Astrocyte of the spinal cord (primary cell): Measurements from ENCODE around the gene ELF4.

Experiments used
- DNase-seq: peaks from one replicate; pipeline ENCODE4 v3.0.0; 2011; ENCODE audit warnings: low read depth, low spot score
- H3K4me3 ChIP-seq: 2 replicates; pipeline ENCODE4 v1.5.1; 2011; ENCODE audit warnings: low read depth, mild to moderate bottlenecking, low read length, moderate library complexity
- in situ Hi-C: cut with HindIII; loops from 2 replicates; pipeline ENCODE4 v1.10.0; 2017; ENCODE audit warnings: low sequenced_read_pairs
- TF ChIP-seq, protein P1 (sequence below): IDR thresholded peaks from 2 replicates; pipeline ENCODE4 v1.5.1; 2012; ENCODE audit warnings: low read depth, mild to moderate bottlenecking, low read length, inconsistent platforms

ELF4 gene

DNA sequence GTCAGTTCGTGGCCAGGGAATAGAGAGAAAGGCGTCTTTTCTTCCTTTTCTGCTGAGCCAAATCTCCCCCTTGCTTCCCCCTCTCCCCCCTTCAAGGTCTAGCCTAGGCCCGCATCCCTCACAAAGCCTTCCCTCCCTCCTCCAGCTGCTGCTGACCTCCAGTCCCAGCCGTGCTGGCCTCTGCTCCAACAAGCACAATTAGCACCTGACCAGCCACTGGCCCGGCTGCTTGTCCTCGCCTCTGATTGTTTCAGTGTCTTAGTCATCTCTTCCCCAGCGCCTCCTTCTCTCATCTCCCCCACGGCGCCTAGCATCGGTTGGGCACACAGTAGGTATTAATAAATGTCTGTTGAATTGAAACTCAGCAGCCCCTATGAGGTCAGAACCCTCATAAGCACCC lies 4.2 kb downstream of the ELF4 start:
- no peak for DNase-seq
- TF ChIP-seq, protein P1, sequence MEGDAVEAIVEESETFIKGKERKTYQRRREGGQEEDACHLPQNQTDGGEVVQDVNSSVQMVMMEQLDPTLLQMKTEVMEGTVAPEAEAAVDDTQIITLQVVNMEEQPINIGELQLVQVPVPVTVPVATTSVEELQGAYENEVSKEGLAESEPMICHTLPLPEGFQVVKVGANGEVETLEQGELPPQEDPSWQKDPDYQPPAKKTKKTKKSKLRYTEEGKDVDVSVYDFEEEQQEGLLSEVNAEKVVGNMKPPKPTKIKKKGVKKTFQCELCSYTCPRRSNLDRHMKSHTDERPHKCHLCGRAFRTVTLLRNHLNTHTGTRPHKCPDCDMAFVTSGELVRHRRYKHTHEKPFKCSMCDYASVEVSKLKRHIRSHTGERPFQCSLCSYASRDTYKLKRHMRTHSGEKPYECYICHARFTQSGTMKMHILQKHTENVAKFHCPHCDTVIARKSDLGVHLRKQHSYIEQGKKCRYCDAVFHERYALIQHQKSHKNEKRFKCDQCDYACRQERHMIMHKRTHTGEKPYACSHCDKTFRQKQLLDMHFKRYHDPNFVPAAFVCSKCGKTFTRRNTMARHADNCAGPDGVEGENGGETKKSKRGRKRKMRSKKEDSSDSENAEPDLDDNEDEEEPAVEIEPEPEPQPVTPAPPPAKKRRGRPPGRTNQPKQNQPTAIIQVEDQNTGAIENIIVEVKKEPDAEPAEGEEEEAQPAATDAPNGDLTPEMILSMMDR, result no peak
- in situ Hi-C loops, result no loop called here
- H3K4me3 ChIP-seq, result no peak overlapping the region

DNA sequence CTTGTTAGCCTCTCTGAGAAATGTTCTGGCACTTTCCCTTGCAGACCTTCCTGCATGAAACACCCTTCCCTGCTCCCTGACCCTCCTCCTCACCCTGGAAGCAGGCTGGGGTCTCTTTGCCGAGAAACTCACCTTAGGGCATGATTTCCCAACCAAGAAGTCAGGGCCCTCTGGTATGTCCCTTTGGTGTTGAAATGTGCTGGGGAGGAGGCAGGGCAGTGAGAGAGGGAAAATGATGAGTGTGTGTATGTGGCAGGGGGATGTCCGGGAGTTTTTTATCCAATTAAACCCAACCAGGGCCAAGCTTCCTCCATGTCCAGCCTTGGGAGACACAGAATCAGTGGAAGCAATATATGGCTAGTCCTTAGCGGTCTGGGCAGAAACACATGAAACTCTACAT lies 5.1 kb downstream of the ELF4 start:
- no peak overlapping the region for H3K4me3 ChIP-seq
- no peak for DNase-seq
- in situ Hi-C loops, result no loop called here
- TF ChIP-seq, protein P1, result no peak

DNA sequence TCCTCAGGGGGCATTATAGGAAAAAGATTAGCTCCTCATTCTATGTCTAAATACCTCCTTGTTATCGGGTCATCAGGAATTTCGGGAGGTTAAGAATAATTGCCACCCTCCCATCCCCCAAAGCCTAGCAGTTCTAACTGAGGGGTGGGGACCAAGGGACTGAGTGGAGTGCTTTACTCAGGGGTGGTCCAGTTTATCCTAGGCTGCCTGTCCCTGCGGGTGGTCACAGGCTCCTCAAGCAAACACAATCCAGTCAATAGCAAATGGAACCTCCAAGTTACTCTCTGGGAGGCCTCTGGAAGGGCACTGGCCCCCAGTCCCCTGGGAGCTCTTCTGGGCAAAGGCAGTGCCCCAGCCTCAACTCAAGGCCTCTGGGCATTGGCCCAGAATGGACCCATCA lies 6.7 kb downstream of the ELF4 start:
- TF ChIP-seq, protein P1, result no peak
- no peak overlapping the region for H3K4me3 ChIP-seq
- DNase-seq, result no peak
- in situ Hi-C loops, result no loop called here

DNA sequence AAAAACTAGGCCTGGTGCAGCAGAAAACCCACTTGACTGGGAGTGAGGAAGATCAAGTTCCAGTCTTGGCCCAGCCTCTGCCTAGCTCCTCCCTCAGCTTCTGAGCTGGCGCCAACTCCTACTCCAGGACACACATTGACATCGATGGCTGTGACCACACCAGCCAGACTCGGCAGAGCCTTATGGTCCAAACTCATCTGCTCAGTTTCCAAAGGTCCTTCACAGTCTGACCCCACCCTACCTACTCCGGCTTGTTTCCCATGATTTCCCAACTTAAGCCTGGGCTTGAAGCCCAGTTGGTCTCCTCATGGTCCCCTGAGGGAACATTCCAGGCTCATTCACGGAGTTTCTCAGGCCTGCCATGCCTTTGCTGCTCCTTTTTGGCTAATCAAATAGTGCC lies 10.1 kb downstream of the ELF4 start:
- H3K4me3 ChIP-seq, result no peak overlapping the region
- in situ Hi-C loops, result no loop called here
- TF ChIP-seq, protein P1, result no peak
- no peak for DNase-seq

DNA sequence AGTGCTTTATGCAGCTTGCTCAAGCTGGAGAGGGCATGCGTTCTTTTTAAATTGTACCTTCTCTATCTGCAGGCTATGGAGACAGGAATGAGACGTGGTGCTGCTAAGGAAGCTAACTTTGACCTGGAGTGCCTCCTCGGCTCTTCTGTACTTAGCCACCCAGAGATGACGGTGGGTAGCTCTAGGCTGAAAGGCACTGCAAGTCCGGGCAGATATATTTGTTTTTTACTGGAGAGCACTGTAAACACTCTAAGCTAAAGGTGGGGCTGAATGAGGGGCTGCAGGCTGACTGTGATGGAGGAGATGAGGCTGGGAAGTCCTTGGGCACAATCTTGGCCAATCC lies 12.1 kb downstream of the ELF4 start:
- no peak for DNase-seq
- TF ChIP-seq, protein P1, result no peak
- H3K4me3 ChIP-seq, result no peak overlapping the region
- in situ Hi-C loops, result no loop called here

DNA sequence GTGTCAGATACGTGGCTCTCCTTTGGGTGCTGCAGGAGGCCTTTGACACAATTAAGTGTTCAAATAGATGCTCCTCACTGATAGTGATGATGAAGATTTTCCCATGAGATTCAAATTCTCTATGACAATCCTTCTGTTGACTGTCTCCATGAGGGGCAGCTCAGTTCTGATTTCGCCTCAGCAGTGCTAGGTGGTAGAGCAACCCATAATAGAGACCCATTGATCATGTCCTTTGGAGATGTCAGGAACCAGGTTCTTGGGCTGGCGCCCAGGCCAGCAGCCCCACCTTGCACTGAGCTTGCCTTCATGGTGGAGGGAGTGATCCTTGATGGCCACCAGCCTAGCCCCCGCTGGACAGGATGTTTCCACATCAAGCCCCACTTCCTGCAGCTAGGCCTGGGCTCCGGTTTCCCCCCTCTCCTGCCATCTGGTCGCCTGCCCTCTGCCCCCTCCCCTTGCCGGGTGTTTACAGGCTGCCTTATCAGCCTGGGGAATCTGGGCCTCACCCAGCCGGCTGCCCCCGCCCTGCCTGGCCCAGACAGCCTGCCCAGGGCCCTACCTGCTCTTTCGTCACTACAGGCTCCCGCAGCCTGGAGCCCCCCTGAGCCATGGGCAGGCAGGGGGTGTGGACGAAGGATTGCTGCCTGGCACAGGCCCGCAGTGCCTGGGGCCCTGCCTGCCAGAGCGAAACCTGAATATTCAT lies 12.6 kb downstream of the ELF4 start:
- no peak for DNase-seq
- TF ChIP-seq, protein P1, result no peak
- H3K4me3 ChIP-seq, result no peak overlapping the region

More for the DNA sequence above, 12.6 kb downstream of the ELF4 start:
- in situ Hi-C loops, result no loop called here
